Stimulated activated CD8-positive, alpha-beta memory T cell treated with anti-CD3 and anti-CD28 coated beads, Interleukin-4, amount 100 ng/mL, for 1 hour (primary cell): ENCODE measurements around the gene FRMD6.
"Not testable (repeated sequence)": the region's sequence is repeated elsewhere in the genome, so short reads cannot be mapped to it uniquely, and the experiment has no call there.

ENCODE experiments used
- DNase-seq, 2 donors: peaks; one replicate each; pipeline ENCODE4 v3.0.0-alpha.2; 2020; ENCODE audit warnings: low read depth in 2 of 2, low spot score in 1 of 2

The FRMD6 gene

DNA sequence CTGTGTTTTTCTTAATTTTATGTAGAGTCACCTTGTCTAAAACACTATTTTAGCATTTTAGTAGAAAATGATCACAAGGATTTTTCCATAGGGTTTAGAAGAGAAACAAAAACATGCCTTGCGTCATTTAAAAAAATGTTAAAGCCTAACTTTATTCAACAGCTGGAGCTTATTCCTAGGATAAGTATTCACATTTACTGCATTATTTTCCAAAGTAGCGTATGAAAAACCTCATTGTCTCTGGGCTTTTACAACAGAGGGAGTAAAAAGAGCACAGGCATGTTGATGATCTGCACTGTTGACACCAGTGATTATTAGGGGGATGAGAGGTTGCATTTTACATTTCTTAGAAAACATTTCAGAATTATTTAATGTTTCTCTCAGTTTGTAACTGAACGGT, 66.1 kb downstream of the FRMD6 start:
- DNase-seq, result no peak

DNA sequence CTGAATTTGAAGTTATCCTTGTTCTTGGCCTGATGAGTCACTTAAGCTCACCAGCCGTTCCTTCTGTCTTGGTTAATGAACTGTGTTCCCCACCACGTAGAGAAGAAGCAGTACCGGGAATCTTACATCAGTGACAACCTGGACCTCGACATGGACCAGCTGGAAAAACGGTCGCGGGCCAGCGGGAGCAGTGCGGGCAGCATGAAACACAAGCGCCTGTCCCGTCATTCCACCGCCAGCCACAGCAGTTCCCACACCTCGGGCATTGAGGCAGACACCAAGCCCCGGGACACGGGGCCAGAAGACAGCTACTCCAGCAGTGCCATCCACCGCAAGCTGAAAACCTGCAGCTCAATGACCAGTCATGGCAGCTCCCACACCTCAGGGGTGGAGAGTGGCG, 68.2 kb downstream of the FRMD6 start:
- no peak for DNase-seq

DNA sequence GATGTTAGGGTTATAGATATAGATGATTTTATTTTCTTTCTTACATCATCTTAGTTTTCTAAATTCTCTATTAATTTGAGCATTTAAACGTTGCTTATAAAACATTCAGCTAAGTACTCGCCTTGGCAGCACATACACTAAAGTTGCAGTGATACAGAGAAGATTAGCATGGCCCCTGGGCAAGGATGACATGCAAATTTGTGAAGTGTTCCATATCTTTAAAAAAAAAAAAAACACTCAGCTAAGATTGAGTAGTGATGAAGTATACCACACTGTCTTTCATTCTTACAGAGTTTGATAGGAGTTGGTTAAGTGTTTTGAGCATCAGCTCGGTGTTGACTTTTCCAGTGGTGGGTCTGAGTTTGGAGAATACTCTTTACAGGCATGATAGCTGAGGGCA, 72.3 kb downstream of the FRMD6 start:
- DNase-seq, result no peak

DNA sequence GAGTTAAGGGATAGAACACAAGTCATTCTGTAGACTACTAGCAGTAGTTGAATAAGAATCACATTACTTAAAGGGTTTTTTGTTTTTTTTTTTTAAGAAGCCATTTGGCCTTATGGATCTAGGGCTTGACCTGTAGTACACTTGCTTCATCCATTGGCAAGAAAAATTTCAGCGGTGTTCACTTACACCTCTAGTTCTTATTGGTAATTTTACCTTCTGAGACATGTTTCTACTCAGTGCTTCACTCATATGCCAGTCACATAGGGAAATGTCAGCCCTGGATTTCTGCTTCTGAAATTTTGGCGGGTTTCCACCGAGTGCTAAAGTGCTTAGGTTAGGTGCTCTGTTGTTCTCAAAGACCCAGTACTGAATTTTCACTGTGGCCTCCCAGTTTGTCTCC, 72.9 kb downstream of the FRMD6 start:
- DNase-seq, result no peak

DNA sequence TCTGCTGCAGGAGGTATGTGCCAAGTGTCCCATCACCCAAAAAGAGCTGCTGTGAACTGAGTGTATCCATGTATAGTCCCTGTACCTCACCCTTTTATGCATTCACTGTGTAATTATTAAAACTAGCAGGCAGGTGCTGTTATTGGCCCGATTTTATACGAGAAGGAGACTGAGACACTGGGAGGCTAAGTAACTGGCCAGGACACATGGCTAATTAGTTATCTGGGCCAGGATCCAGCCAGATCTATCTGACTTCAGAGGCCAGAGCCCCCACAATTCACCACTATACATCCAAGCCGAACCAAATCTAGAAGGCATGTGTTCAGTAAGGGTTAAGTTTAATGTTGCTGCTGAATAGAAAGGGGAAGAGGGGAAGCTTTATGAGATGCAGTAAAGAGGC, 73.4 kb downstream of the FRMD6 start:
- no peak for DNase-seq

DNA sequence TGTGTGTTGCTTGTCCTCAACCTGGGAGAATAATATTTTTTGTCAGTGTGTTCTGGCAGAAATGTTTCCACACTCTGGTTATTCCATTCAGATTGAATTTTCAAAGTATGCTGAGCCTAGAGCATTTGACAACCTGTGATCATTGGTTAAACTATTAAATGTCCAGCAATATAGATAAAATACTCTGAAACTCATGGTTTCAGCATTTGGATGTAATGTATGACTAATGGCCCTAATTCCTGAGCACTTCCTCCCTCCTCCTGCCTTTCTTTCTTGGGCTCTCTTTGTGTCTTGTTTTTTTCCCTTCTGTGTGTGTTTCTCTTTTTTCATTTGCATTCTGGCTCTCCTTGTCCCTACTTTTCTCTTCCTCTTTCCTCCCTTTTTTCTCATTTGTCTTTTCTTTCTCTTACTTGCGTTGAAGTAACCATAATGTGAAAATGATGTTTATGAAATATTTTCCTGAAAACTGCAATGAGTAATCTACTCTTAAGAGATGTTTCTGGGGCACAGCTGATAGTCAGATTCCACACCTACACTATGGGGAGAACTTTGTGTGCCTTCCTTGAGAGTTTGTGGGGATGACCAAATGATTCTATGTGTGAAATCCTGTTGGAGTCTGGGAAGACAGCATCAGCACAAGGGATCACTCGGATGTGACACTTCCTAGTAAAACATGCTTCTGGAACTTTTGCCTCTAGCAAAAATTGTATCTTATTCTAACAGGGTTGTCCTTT, 74.6 kb downstream of the FRMD6 start:
- DNase-seq, result no peak

DNA sequence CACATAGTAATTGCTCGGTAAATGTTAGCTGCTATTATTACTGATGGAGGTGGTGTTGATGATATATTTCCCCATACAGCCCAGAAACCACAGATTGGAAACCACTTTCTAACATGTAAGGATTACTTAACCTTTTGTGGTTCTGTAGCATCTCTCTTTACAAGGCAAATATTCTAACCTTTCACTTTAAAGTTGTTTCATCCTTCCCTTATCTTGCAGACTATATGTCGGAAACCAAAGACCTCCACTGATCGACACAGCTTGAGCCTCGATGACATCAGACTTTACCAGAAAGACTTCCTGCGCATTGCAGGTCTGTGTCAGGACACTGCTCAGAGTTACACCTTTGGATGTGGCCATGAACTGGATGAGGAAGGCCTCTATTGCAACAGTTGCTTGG, 75.8 kb downstream of the FRMD6 start:
- no peak for DNase-seq

DNA sequence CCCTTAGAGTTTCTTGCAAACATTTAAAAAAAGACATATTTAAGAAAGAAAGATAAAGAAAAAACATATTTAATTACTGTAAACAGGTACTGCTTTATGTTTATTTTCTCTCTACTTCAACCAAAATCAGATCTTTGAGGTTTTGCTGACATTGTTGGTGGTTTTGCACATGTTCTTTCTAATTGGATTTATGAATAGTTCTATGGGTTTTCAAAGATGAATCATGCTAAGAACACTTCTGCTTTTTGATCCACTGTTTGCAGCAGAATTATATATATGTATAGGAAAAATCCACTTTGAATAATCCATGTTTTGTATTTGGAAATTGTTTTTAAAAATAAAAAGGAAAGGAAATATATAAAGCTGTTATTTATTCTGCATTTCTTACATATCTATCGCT, 78.4 kb downstream of the FRMD6 start:
- DNase-seq, result no peak

DNA sequence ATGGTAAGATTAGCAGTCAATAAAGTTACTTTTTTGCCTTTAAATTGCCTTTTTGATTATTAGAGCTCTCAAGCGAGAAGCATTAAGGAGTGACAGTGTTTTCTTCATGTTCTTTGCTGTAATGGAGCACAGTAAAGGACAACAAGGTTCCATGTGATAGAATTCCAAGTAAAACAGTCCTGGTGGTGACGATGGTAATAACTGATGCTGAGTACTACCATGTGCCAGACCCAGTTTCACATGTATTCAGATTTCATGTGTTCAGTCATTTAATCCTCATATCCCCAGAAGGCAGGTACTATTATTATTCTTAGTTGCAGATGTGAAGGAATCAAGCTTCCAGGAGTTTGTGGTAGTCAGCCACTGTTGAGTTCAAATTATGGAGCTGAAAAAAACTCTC, 79.0 kb downstream of the FRMD6 start:
- no peak for DNase-seq

DNA sequence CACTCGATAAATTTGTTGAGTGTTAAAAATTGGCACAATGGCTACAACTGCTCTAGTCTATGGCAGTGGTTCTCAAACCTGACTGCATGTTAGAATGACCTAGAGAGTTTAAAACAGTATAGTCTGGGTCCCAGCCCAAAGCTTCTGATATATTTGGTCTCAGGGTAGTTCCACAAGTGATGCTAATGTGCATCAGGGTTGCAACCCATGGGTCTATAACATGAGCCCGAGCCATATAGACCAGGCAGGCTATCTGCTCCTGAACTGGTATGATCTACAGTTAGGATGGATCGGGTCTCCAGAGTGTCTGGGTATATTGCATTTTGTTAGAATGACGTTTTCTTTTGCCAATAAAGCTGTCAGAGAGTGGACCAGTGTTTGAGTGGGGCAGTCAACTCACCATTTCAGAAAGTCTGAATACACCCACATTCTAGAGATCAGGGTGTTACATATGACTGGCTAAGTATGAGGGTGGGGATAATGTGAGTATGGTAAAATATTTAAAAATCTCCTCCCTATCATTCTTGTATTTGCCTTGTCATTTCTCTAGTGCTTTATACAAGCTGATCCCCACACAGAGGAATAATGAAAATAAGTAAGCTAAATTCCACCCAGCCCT, 80.9 kb downstream of the FRMD6 start:
- DNase-seq, result no peak

DNA sequence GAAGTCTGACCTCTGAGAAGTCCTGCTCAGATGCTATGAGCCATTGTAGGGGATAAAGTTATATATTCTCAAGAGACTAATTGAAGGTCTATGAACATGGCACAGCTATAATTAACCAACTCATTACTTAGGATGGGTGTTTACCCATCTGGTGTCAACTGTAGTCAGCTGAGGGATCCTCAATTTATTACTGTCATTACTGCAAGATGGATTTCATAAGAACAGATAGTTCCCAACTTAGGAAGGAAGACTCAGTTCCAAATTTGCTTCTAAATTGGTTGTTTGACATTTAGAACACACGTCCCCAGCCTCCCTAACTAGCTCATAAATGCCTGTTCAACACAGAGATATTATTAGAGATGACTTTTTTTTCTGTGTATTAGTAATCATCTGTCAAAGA, 81.4 kb downstream of the FRMD6 start:
- no peak for DNase-seq

DNA sequence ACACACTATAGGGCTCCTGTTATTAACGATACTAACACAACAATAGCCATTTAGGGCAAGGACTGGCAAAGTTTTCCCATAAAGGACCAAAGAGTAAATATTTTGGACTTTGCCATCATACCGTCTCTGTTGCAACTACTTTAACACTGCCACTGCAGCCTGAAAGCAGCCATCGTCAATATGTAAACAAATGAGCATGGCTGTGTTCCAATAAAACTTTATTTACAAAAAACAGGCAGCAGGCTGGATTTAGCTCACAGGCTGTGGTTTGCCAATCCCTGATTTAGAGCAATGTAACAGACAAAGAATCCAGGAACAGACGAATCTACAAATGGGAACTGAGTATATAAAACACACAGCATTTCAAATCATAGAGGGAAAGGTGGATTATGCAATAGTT, 84.1 kb downstream of the FRMD6 start:
- DNase-seq, result no peak

DNA sequence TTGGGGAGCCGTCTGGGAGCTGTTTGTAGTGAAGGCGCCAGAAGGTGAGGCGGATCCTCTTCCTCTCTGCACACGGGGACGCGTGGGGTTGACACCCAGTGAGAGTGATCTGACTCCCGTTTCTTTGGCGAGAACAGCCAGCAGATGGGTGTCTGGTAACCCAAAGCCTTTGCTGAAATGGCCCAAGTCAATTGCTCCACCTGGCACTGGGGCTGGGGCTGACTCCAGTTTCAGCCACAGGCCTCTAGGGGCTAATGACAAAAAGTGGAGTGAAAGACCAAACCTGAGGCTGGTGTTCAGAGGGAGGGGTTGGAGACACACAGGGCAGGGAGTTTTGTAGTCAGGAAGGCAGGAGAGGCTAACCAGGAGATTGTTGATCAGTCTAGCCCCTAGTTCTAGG, 87.0 kb downstream of the FRMD6 start:
- DNase-seq, result no peak

DNA sequence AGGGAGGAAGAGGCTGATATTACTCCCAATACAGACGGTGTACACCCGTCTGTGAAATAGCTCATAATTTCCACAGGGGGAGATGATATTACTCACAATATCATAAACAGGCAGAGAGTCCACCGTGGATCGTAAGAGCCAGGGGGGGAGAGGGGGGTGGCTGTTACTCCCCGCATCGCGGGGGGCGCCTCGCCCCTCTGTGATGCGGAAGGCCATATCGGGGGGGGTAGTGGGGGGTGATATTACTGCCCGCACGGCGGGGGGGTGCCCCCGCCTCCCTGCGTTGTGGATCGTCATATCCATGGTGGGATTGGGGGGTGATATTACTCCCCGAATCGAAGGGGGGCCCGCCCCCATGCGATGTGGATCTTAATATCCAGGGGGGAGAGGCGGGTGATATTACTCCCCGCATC, 91.9 kb downstream of the FRMD6 start:
- DNase-seq, result no peak

DNA sequence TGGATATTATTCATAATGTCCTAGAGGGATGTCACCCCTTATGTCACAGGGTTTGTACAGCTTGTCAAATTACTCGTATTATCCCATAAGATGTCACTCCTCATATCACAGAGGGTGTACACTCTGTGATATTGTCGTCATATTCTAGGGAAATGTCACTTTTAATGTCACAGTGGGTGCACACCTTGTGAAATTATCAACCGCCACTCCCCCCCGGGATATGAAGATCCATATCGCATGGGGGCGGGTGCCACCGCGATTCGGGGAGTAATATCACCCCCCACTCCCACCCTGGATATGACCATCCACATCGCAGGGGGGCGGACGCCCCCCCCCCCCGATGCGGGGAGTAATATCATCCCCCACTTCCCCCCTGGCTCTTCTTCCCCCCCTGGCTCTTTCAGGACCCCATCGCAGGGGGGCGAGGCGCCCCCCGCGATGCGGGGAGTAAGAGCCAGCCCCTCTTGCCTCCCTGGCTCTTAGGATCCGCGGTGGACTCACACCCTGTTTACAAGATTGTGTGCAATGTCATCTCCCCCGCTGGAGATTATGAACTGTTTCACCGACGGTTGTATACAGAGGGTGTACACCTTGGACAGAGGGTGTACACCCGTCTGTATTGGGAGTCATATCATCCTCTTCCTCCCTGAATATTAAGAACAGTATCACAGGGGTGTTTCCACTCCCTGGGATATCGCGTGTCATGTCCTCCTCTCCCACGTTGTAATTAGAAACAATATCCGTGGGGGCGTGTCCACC, 92.8 kb downstream of the FRMD6 start:
- no peak for DNase-seq

DNA sequence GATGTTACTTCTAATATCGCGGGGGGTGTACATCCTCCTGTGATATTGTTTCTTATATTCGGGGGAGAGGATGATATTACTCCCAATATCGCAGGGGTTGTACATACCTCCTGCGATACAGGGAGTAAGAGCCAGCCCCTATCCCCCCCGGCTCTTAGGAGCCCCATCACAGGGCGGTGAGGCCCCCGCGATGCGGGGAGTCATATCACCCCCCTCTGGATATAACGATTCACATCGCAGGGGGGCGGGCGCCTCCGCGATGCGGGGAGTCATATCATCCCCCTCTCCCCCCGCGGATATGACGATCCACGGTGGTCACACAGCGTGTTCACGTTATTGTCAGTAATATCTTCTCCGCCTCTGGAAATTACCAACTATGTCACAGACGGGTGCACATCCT, 95.1 kb downstream of the FRMD6 start:
- DNase-seq, result not testable (repeated sequence)

DNA sequence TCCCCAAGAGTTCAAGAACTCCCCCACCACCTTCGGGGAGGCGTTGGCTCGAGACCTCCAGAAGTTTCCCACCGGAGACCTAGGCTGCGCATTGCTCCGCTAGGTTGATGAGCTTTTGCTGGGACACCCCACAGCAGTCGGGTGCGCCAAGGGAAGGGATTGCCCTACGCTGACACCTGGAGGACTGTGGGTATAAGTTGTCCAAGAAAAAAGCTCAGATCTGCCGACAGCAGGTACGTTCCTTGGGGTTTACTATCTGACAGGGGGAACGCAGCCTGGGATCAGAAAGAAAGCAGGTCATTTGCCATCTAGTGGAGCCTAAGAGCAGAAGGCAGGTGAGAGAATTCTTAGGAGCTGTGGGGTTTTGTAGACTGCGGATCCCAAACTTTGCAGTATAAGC, 98.8 kb downstream of the FRMD6 start:
- no peak for DNase-seq

DNA sequence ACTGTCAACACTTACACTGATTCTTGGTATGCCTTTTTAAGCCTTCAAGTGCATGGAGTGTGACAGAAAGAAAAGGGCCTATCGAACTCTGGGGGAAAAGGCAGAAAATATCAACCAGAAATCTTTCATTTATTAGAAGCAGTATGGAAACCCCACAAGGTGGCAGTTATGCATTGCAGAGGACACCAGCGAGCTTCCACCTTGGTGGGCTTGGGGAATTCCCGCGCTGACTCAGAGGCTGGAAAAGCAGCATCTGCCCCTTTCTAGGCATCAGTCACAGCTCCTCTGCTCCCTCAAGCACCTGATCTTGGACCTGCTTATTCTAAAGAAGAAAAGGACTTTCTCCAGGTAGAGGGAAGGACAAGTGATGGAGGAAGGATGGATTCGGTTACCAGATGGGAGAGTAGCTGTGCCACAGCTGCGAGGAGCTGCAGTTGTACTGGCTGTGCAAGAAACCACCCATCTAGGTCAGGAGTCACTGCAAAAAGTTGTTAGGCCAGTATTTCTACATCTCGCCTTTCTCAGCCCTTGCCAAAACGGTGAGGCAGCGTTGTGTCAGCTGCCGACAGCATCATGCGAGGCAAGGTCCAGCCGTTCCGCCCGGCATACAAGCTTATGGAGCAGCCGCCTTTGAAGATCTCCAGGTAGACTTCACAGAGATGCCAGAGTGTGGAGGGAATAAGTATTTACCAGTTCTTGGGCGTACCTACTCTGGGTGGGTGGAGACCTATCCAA, 100.1 kb downstream of the FRMD6 start:
- DNase-seq, result not testable (repeated sequence)

DNA sequence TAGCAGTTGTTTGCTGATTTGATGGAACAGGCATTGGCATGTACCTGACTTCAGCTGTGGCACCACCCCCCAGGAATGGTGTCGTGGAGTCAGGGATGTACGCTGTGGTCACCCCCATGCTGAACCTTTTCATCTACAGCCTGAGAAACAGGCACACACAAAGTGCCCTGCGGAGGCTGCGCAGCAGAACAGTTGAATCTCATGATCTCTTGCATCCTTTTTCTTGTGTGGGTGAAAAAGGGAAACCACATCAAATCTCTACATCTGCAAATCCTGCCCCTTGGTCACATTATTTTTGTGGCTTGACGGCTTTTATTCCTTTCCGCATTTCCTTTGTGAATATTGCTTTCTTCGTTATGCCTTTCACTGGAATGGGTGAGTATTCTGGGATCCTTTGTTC, 106.0 kb downstream of the FRMD6 start:
- not testable (repeated sequence) for DNase-seq

DNA sequence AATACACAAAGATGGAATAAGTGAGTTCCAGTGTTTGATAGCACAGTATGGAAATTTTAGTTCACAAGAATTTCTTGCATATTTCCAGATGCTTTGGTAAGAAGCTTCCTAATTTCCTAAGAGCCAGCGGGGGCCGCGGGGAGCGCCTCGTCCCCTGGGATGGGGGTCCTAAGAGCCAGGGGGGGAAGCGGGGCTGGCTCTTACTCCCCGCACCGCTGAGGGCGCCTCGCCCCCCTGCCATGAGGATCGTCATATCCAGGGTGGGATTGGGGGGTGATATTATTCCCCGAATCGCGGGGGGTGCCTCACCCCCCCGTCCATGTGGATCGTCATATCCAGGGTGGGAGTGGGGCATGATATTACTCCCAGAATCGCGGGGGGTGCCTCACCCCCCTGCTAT, 108.2 kb downstream of the FRMD6 start:
- DNase-seq, result no peak

DNA sequence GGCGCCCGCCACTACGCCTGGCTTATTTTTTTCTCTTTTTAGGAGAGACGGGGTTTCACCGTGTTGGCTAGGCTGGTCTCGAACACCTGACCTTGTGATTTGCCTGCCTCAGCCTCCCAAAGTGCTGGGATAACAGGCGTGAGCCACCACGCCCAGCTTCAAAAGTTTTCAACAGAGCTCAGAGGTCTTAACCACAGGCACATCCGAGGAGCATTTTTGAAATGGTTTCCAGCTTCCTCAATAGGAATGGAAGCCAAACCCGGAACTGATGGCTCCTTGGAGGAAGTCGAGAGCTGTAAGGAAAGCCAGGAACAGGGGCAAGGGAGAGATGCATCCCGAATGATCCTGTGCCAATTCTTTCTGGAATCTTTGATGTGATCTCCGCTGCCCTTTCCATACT, 114.0 kb downstream of the FRMD6 start:
- not testable (repeated sequence) for DNase-seq

DNA sequence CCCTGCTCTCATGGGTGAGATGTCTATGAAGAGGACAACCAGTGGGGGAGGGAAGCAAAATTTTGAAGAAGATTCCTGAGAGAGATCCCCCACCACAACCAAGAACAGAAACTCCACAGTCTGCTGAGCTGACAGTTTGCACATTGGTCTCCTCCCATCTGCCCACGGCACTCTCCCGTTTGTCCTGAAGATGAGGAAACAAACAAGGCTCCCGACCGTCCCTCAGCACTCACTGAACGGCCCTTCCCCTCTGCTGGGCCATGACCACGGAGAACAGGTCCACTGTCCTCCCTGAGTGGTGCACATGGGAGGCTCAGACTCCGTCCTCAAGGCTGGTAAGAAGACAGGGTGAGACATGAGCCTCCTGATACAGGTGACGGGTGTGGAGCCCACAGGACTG, 114.9 kb downstream of the FRMD6 start:
- not testable (repeated sequence) for DNase-seq
